ENCODE measurements around the gene RNASEH2A.
"Not testable (repeated sequence)": the region's sequence is repeated elsewhere in the genome, so short reads cannot be mapped to it uniquely, and the experiment has no call there.

RNASEH2A gene

DNA sequence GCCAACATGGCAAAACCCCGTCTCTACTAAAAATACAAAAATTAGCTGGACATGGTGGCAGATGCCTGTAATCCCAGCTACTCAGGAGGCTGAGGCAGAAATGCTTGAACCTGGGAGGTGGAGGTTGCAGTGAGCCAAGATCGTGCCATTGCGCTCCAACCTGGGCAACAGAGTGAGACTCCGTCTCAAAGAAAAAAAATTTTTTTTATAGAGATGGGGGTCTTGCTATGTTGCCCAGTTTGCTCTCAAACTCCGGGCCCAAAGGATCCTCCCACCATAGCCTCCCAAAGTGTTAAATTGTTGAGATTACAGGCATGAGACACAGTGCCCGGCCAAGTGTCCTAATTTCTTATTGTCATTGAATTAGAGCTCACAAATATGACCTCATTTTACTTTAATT lies 10.8 kb downstream of the RNASEH2A start:
- H3K27me3 Mint-ChIP-seq; H3K4me1 Mint-ChIP-seq; ATAC-seq (ENCODE audit: low read depth); H3K9me3 Mint-ChIP-seq; DNase-seq (ENCODE audit: low spot score in 2 of 2); H3K4me3 Mint-ChIP-seq; H3K27ac Mint-ChIP-seq: not testable (repeated sequence)
- H3K36me3 Mint-ChIP-seq, result peaks cover 19% of the 10 kb centered on the region

DNA sequence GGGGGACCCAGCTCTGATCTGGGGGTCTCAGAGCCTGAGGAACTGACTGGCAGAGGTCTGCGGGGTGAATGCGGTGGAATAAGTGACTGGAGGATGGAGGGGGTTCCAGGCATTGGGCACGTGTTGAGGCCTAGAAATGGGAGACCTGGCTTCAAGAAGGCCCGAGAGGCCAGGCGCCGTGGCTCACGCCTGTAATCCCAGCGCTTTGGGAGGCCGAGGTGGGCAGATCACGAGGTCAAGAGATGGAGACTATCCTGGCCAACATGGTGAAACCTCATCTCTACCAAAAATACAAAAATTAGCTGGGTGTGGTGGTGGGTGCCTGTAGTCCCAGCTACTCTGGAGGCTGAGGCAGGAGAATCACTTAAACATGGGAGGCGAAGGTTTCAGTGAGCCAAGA lies 11.4 kb downstream of the RNASEH2A start:
- not testable (repeated sequence) for H3K27ac Mint-ChIP-seq; H3K4me3 Mint-ChIP-seq; H3K9me3 Mint-ChIP-seq; H3K27me3 Mint-ChIP-seq; DNase-seq (ENCODE audit: low spot score in 2 of 2); H3K4me1 Mint-ChIP-seq; ATAC-seq (ENCODE audit: low read depth)
- H3K36me3 Mint-ChIP-seq, result peaks cover 14% of the 10 kb centered on the region

DNA sequence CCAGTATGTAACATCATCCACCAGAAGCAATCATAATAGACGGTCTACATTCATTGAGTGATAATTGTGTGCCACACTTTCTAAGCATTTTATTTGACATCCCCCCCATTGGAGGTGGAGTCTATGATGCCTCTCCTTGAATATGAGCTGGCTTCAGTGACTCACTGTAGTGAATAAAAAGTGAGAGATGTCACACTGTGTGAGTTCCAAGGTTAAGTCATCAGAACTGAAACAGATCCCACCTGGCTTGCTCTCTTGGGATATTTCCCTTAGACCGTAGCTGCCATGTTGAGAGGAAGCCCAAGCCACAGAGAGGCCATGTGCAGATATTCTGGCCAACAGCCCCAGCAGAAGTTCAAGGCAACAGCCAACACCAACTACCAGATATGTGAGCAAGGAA lies 15.4 kb downstream of the RNASEH2A start:
- Mint-ChIP-seq H3K27me3 (peaks cover 15% of the 10 kb centered on the region), H3K4me3 (no peak overlapping the region), H3K9me3 (peaks cover 3% of the 10 kb centered on the region), H3K27ac (no peak overlapping the region), H3K4me1 (peaks cover 8% of the 10 kb centered on the region), H3K36me3 (peaks cover 5% of the 10 kb centered on the region)
- no peak for DNase-seq (ENCODE audit: low spot score in 2 of 2)
- ATAC-seq (ENCODE audit: low read depth), result no peak

DNA sequence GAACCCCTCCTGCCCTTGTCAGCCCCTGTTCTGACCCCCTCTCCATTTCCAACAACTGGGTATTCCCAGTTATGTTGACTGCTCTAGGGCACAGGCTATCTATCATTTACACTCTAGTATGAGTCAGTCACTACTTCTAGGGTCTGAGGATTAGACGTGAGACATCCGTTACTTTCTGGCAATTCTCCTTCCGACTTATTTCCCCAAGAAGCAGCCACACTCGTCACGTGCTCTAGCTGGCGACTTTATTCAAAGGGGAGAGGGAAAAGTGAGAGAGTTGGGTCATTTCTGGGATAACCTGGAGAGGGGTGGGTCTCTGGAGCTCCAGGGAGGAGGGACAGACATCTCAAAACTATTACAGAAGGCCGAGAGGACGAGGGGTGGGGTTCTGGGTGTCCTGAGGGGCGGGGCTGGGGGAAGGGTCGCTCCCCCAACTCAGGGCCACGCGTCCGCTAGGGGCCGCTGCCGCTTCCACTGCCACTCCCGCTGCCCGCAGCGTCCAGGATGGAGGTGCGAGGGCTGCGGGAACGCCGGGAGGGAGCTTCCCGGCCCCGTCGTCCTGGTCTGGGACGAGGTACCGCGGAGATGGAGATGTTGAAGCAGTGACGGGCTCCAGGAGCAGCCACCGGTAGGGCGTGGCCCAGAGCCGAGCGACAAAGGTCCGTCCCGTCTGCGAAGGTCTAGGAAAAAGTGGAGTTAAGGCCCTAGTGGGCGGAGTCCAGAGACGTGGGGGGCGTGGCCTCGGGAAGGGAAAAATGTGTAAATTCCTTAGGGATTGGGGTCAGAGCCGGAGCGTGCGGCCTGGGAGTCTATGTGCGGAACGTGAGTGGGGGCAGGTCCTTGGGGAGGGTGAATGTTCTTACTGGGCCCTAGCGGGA lies 19.1 kb downstream of the RNASEH2A start:
- H3K4me1 Mint-ChIP-seq, result peaks cover 8% of the 10 kb centered on the region
- peaks cover 32% of the 10 kb centered on the region for H3K27me3 Mint-ChIP-seq
- H3K27ac Mint-ChIP-seq, result no peak overlapping the region
- H3K36me3 Mint-ChIP-seq, result peaks cover 3% of the 10 kb centered on the region
- DNase-seq (ENCODE audit: low spot score in 2 of 2), result no peak
- ATAC-seq (ENCODE audit: low read depth), result no peak
- H3K9me3 Mint-ChIP-seq, result peaks cover 3% of the 10 kb centered on the region
- peak overlapping the region; percentile 33 for H3K4me3 Mint-ChIP-seq

- Mint-ChIP-seq H3K4me3 (no peak overlapping the region), H3K4me1 (peaks cover 24% of the 10 kb centered on the region), H3K36me3 (no peaks in the 10 kb centered on the region), H3K27me3 (peaks cover 50% of the 10 kb centered on the region), H3K9me3 (peaks cover 3% of the 10 kb centered on the region), H3K27ac (no peak overlapping the region)
- no peak for DNase-seq (ENCODE audit: low spot score in 2 of 2)
- no peak for ATAC-seq (ENCODE audit: low read depth)
These were observed 22.1 kb downstream of the RNASEH2A start for GRCh38 chr19:12828494-12828893.

GRCh38 chr19:12833418-12833737 lies 27.0 kb downstream of the RNASEH2A start:
- DNase-seq (ENCODE audit: low spot score in 2 of 2) (no peak), ATAC-seq (ENCODE audit: low read depth) (no peak)
- peaks cover 20% of the 10 kb centered on the region for H3K4me1 Mint-ChIP-seq
- peaks cover 3% of the 10 kb centered on the region for H3K9me3 Mint-ChIP-seq
- H3K4me3 Mint-ChIP-seq, result peak overlapping the region; percentile 57
- H3K27me3 Mint-ChIP-seq, result peaks cover 46% of the 10 kb centered on the region
- no peaks in the 10 kb centered on the region for H3K36me3 Mint-ChIP-seq
- no peak overlapping the region for H3K27ac Mint-ChIP-seq

DNA sequence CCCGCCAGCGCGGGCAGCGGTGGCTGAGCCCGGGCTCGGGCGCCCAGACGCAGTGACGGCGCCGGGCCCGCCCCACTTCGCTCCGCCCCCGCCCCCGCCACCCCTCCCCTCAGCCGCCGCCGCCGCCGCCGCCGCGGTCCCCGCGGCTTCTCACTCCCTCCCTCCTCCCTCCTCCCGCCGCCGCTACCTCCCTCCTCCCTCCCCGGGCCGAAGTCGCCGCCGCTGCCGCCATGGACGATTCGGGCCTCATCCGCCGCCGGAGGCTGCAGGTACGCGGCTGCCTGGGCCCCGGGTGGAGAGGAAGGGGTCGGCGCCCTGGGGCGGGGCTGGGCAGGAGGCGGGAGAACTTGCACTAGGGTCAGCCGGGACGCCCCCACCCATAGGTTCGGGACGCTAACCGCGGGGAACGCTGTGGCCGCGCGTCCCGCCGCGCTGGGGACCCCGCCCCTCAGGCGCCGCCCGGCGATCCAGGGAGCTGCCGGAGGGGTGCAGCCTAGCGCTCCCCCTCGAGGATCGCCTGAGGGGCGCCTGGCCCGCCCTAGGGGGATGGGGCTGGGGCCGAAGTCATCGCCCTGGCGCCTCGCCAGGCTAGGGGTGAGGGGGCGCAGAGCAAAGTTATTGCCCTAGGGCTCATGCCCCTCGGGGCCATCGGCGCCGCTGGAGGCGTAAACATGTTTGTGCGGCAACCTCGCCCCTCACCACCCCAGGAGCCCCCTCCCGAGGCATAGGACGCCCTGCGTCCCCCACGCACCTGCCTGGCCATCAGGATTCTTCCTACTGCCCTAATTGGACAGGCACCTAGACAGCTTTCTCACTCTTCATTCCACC lies 27.6 kb downstream of the RNASEH2A start:
- Mint-ChIP-seq H3K27ac (peak overlapping the region; percentile 37), H3K27me3 (peaks cover 44% of the 10 kb centered on the region), H3K36me3 (no peaks in the 10 kb centered on the region), H3K4me1 (peaks cover 22% of the 10 kb centered on the region), H3K4me3 (peak overlapping the region; percentile 69), H3K9me3 (peaks cover 3% of the 10 kb centered on the region)
- no peak for DNase-seq (ENCODE audit: low spot score in 2 of 2)
- peak; percentile 16 for ATAC-seq (ENCODE audit: low read depth)

DNA sequence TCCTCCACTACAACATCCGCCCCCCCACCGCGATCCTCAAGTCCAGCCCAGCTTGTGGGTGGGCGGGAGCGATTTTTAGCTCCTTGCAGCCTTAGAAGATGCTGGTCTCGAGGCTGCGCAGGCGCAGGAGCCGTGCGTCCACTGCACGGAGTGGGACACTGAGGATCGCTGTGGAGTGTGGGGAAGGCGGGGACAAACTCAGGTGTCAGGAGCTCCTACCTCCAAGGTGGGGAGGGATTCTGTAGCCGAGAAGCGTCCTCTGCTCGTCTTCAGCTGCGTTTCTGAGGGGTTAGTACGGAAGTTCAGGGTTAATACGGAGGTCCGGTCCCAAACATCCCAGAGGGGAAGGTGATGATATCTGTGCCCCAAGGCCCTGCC lies 28.2 kb downstream of the RNASEH2A start, which contains the start of gene RTBDN:
Gene RTBDN (minus strand): TSS at position 14 of the 378 bp plus-strand sequence. CDS start 4,600 bp downstream, outside the sequence.
- H3K9me3 Mint-ChIP-seq, result peaks cover 3% of the 10 kb centered on the region
- H3K4me3 Mint-ChIP-seq, result peak within 1 kb of the TSS; percentile 69
- H3K27me3 Mint-ChIP-seq, result peaks cover 48% of the 10 kb centered on the region
- peaks cover 28% of the 10 kb centered on the region for H3K4me1 Mint-ChIP-seq
- no peaks in the 10 kb centered on the region for H3K36me3 Mint-ChIP-seq
- ATAC-seq (ENCODE audit: low read depth) (no peak), DNase-seq (ENCODE audit: low spot score in 2 of 2) (no peak)
- peak within 1 kb of the TSS; percentile 37 for H3K27ac Mint-ChIP-seq

DNA sequence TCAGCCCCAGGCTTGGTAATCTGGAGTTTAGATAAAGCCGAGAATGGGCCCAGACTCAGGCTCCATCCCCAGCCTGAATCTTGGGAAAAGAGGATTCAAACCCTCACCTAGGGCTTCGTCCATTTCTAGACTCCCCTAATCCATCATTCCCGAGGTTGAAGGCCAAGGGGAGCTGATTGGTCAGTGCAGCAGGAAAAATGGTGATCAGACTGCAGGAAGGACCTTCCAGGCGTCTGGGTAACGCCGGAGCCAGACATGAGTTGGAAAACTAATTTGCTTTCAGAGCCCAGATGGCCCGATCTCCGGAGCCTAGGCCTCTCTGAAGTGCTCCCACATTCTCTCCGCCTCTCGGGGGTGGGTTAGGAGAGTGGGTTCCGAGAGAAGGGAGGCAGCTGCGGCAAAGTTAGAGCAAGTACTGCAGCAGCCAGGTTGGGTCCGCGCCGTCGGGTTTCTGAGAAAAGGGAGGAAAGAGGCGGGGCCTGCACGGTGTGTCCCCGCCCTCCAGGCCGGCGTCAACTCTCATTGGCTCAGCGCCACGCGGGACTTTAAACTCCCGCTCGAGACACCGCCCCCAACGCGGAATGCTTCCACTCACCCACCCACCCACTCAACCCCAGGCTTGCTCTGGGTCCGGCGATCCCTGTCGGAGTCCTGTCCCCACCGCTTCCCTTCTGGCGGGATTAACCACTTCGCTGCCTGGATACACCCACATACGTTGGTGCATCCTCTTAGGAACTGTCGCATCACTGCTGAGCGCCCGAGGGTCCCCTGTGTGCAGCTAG lies 28.8 kb downstream of the RNASEH2A start:
- peaks cover 3% of the 10 kb centered on the region for H3K9me3 Mint-ChIP-seq
- no peak for DNase-seq (ENCODE audit: low spot score in 2 of 2)
- ATAC-seq (ENCODE audit: low read depth), result no peak
- H3K4me1 Mint-ChIP-seq, result peaks cover 30% of the 10 kb centered on the region
- H3K27ac Mint-ChIP-seq, result peak overlapping the region; percentile 37
- peaks cover 45% of the 10 kb centered on the region for H3K27me3 Mint-ChIP-seq
- H3K4me3 Mint-ChIP-seq, result no peak overlapping the region
- no peaks in the 10 kb centered on the region for H3K36me3 Mint-ChIP-seq

DNA sequence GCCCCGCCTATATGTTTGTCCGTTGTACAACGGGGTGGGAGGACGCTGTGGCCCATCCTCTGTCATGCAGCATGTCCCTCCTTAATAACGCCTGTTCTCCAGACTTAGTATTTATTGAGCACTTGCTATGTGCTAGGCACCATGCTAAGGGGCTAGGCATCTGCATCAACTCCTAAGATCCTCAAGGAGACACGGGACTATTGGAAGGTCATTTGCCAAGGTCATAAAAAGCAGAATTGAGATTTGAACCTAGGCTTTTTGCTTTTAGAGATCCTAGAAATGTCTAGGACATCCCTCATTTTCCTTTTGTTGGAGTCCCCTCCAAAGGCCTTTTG lies 30.1 kb downstream of the RNASEH2A start:
- H3K27ac Mint-ChIP-seq, result peak overlapping the region; percentile 72
- H3K4me1 Mint-ChIP-seq, result peaks cover 31% of the 10 kb centered on the region
- H3K27me3 Mint-ChIP-seq, result peaks cover 46% of the 10 kb centered on the region
- H3K9me3 Mint-ChIP-seq, result no peaks in the 10 kb centered on the region
- ATAC-seq (ENCODE audit: low read depth), result no peak
- peaks cover 3% of the 10 kb centered on the region for H3K36me3 Mint-ChIP-seq
- DNase-seq (ENCODE audit: low spot score in 2 of 2), result no peak
- H3K4me3 Mint-ChIP-seq, result no peak overlapping the region

DNA sequence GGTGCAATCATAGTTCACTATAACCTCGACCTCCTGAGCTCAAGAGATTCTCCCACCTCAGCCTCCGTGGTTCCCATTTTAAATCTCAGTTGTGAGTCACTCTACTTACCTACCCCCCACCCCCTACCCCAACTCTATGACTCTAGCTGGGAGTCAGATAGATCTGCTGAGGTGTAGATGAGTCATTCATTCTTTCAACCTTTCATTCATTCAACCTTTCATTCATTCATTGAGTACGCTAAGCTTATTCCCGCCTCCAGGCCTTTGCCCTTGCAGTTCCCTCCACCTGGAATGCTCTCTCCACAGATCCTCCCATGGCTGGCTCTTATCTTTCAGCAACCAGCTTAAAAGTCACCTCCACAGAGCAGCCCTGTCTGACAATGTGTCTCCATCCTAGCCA lies 30.8 kb downstream of the RNASEH2A start:
- H3K36me3 Mint-ChIP-seq, result peaks cover 3% of the 10 kb centered on the region
- no peak overlapping the region for H3K27ac Mint-ChIP-seq
- no peak overlapping the region for H3K4me3 Mint-ChIP-seq
- no peak for ATAC-seq (ENCODE audit: low read depth)
- H3K27me3 Mint-ChIP-seq, result peaks cover 45% of the 10 kb centered on the region
- no peak for DNase-seq (ENCODE audit: low spot score in 2 of 2)
- peaks cover 28% of the 10 kb centered on the region for H3K4me1 Mint-ChIP-seq
- no peaks in the 10 kb centered on the region for H3K9me3 Mint-ChIP-seq

GRCh38 chr19:12838182-12838885 lies 31.9 kb downstream of the RNASEH2A start, which contains the start of gene MAST1:
MAST1 (plus strand) TSS chr19:12838515; CDS start chr19:12838573, 58 bp downstream.
- H3K27me3 Mint-ChIP-seq, result peaks cover 45% of the 10 kb centered on the region
- ATAC-seq (ENCODE audit: low read depth) (peak; percentile 70), DNase-seq (ENCODE audit: low spot score in 2 of 2) (peak in 1 of 2 donors; percentile 61)
- peaks cover 22% of the 10 kb centered on the region for H3K4me1 Mint-ChIP-seq
- peaks cover 3% of the 10 kb centered on the region for H3K36me3 Mint-ChIP-seq
- peak within 1 kb of the TSS; percentile 61 for H3K4me3 Mint-ChIP-seq
- no peaks in the 10 kb centered on the region for H3K9me3 Mint-ChIP-seq
- H3K27ac Mint-ChIP-seq, result peak within 1 kb of the TSS; percentile 53

Measured in memory B cell (primary cell).